NCI-H2227 (cell line): ENCODE results near the gene ROPN1.
"Not testable (repeated sequence)": the region's sequence is repeated elsewhere in the genome, so short reads cannot be mapped to it uniquely, and the experiment has no call there.

Experiments used
- DNase-seq: peaks from one replicate; lab custom pipeline; 2025; ENCODE audit not compliant: unreplicated experiment; lab: John Stamatoyannopoulos, UW

The ROPN1 gene

DNA sequence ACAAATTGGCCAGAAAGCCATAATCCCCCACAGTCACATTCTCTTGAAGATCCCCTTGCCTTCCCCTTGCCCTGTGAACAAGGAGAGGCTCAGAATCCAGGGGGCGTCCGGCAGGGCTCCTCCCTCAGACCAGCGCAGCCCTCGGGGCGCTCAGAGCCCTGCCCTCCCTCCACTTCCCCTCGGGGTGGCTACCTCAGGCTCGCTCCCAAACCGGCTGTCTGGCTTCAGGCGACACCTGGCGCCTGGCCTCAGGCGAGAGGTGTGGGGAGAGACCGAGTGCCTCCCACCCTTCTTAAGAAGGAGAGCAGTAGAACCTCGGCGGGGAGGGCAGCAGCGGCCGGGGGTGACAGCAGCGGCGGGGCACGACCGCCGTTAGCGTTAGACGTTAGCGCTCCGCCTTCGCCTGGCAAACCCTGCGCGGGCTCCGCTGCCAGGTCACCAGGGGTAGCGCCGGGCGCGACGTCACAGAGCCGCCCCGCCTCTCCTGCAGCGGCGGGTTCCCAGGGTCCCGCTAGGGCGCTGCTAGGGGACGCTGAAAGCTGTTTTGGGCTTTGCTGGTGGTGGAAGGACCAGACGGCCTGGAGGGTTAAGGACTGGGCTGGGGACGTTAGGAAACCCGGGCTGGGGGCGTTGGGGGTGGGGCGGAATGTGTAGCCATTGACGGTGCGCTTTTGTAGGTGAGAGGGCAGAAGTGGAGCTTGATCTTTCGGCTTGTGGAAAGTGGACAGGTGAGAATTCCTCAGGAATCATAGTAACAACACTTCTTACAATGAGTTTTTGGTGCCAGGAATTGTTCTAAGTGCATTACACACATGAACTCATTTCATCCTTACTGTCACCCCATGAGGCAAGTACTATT lies at the start of gene ROPN1:
Gene ROPN1 (minus strand): TSS at position 395 of the 859 bp plus-strand sequence. CDS start 11,643 bp downstream, outside the sequence.
- not testable (repeated sequence) for DNase-seq

DNA sequence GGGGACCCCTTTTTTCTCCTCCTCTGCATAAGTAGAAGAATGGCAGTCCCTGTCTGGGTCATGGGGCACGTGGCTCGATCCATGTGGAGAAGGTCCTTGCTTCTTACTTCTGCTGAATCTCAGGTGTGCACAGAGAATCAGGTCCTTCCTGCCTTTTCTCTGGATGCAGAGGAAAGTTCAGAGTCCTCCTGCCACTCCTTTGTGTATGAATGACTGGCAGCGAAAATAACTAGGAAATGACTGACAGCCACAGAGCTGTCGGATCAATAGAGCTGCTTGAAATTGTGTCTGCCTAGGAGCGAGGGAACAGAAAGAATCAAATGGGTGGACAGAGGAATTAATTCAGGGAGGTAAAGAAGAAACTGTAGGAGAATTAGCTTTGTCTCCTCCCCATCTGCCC lies 49.6 kb upstream of the ROPN1 start:
- DNase-seq = no peak

DNA sequence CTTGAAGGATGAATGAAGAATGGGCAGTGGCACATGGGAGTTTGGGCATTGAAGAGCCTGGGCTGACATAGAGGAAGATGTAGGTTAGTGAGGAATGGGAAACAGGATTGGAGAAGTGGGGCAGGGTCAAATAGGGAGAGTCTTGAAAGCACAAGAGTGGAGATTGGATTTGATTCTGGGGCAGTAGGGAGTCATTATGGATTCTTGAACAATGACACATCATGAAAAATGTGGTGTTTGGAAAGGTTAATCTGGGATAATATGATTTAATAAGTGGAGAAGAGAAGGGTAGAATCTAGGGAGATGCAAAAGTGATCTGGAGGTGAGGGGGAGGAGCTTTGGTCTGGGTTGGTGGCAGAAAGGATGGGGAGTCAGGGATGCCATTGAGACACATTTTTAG lies 45.4 kb upstream of the ROPN1 start:
- no peak for DNase-seq

DNA sequence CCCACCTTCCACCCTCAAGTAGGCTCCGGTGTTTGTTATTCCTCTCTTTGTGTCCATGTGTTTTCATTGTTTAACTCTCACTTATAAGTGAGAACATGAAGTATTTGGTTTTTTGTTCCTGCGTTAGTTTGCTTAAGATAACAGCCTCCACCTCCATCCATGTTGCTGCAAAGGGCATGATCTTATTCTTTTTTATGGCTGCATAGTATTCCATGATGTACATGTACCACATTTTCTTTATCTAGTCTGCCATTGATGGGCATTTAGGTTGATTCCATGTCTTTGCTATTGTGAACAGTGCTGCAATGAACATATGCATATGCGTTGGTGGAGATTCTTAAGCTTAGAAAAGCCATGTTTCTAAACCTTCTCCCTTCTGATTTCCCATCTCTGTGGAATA lies 44.3 kb upstream of the ROPN1 start:
- not testable (repeated sequence) for DNase-seq

DNA sequence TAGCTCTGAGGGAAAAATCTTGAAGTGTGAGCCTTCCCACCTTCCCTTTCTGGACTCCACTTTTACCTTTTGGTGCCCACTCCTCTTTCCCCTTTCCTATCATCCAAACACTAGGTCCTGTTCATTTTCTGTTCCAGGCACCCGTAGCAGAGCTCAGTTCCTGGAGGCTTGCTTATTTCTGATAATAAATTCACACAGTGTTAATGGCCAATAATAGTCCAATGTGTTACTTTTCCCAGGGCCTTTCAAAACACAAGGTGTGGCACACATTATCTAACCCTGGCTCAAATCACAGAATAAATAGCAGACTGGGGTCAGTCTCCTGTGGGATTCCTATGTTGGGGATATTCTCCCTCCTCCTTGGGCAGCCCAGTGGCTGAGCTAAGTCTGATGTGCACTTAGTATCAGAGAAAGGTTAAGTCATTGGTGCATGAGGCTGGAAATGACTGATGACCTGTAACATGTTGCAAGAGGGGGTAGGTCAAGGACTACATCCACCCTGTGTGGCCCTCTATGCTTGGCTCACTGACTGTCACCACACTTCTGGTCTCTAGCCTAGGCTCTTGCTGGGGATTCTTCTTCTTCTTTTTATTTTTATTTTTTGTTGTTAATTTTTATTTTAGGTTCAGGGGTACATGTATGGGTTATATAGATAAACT lies 43.7 kb upstream of the ROPN1 start:
- DNase-seq = no peak

DNA sequence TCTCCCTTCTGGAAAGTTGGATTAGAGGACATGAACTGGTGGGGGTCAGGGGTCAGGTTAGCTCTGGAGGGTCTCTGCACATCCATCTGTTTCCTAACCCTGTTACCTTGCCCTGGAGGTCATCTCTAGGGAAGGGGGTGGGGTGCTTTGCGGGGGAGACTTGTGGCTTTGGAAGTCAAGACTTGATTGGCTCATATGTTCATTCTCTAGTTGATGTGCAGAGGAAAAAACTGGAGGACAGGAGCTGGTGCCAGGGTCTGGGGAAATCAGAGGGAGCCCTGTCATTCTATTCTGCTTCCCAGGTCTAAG lies 42.9 kb upstream of the ROPN1 start:
- no peak for DNase-seq

DNA sequence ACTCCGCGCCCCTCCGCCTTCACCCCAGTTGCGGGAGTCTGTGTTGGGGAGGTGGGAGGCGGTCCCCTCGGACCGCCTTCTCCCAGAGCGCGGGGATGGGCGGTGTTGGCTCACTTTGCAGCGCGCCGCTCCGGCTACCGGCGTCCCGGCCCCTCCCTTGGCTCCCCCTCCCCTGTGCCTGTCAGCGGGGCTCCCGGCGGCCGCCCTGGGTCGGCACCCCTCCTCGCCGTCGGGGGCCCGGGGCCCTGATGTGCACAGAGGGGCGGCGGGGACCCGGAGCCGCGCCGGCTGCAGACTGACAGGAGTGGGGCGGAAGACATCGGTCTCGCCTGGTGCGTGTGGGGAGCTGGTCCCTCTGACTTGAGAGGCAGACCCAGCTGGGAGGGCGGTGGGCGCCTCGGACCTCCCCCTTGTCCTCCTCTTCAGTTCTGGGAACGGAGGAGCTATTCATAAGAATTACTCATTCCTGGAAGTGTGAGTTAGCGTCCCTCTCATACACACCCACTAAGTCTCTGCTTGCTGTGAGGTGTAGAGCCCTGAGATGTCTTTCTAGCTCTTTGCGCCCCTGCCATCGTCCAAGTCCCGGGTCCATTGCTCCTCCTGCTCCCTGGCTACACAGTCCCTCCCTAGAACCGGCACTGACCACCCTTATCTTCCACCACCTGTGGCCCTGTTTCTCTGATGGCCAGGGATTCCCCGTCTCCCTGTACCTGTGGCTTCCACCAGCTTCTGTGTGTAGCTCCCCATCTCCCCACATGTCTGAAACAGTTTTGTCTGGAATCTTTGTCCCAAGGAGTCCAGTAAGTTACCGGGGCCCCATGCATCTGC lies 42.3 kb upstream of the ROPN1 start:
- DNase-seq = peak; percentile 36

DNA sequence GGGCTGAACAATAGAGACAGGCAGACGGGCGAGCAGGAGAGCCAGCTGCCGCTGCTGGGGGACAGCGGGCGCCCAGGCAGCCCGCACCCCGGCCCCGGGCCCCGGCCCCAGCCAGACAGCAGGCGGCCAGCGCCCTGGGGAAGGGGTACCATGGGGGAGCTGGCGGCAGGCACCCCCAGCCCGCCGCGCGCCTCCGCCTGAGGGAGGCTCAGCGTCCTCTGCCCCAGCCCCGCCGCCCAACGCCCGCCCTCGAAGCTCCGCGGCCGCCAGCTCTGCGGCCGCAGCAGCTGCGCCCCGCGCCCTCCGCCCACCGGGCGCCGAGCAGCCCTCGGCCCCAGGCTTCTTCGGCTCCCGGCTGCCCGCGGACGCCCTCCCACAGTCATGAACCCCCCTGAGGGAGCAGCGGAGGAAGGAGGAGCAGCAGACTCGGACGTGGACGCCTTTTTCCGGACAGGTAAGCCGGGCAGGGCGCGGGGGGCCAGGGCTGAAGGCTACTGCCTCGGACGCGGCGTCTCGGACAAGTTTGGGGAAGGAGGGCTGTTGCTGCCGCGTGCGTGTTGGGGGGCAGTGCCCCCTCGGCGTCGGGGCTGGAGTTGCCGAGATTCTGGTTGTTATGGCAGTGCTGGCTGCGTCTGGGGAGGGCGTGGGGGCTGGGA lies 41.6 kb upstream of the ROPN1 start, which contains the start of gene KALRN:
Gene KALRN (plus strand): TSS at position 10 of the 656 bp plus-strand sequence.
- peak; percentile 38 for DNase-seq

DNA sequence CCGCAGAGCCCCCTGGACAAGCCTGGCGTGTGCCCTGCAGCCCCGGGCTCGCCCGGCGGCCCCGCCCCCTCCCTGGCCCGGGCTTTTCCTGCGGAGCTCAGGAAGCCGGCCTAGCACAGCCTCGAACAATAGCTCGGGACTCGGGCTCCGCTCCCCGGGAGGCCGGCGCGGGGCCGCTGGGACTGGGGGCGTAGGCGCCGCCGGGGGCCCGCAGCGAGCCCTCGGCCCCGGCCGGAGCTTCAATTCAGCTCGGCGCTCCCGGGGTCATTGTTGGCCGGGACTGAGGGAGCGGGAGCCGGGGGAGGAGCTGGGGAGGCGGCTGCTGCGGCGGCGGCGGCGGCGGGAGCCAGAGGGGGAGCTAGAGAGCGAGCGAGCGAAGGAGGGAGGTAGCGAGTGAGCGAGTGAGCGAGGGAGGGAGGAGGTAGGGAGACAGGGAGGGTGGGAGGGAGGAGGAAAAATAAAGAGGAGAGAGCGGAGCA lies 41.0 kb upstream of the ROPN1 start:
- peak; percentile 80 for DNase-seq

DNA sequence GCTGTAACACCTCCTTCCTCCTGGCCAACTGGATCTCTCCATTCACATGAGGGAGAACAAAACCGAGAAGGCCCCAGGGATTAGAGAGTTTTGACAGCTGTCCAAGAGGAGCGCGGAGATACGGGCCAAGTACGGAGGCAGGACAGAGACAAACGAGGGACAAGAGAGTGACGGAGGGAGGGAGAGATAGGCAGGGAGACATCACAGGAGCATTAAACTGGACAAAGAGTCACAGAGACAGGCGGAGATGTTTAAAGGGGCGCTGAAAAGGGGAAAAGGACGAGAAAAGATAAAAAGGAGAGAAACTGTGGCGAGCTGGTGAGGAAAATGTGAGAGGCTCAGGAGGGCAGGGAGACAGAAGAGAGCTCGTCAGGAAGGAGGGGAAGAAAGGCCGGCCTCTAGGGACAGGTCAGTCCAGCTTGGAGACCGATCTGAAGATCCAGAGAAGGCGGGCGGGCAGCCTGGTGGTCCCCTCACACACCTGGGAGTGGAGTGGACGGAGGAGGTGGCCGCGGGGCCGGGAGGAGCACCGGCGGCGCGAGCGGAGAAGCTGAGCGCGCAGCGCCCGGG lies 40.5 kb upstream of the ROPN1 start:
- DNase-seq = peak; percentile 18

DNA sequence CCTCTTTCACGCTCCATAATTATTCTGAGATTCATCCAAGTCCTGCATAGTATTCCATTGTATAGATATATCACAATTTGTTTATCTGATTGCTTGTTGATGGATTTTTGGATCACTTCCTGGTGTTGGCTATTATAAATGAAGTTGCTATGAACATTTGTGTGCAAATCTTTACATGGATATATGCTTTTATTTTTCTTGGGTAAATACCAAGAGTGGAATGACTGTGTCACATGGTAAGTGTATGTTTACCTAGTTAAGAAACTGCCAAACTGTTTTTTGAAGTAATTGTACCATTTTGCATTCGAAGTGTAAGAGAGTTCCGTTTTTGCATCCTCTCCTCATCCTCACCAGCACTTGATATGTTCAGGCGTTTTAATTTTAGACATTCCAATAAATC lies 34.6 kb upstream of the ROPN1 start:
- DNase-seq = no peak

DNA sequence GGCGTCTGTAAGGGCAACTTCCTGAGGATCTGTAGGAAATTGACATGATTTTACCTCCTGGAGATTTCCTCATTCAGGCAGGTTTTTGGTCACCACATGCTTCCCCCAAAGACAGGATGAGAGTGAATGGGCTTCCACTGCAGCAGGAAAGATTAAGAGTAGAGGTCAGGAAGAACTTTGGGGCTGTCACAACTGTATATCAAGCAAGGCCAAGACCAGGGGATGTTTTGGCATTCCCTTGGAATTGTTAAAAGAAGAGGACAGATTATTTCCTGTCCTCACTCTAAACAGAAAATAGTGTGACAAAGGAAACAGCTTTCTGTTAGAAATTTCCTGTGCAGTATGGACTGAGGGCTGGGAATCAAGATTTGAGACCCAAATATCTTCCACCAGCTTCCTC lies 31.6 kb upstream of the ROPN1 start:
- DNase-seq = not testable (repeated sequence)

DNA sequence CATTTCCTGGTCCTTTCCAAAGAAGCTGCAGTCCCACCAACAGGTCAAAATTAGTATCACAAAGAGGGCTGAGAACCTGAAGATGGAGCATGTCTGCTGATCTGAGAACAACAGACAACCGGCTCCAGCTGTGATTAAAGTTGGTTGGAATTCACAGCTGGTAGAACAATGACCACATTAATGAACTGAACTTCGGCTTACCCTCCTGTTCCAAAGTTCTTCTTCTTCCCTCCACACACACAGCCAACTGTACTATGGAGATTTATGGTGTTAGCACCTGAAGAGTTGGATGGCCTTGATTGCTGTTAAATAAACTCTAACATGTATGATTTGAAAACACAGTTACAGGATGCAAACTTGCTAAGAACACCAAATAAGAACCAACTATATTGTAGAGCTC lies 27.4 kb upstream of the ROPN1 start:
- DNase-seq = no peak

DNA sequence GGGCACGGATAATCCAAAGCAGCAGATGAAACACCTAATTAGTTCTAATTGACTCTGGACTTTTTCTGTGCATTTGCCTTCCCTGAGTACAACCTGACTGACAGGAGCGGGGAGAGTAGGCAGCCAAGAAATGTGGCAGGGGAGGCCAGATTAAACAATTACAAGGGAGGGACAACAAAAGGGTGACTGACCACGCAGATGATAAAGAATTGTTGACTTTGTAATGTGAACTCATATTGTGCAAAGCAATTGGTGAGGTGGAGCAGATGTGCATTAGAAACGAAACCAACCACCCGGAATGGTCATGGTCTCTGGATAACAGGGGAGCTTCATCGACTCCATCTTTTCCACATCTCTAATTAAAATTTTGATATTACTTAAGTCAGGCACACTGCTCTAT lies 25.6 kb upstream of the ROPN1 start:
- not testable (repeated sequence) for DNase-seq

DNA sequence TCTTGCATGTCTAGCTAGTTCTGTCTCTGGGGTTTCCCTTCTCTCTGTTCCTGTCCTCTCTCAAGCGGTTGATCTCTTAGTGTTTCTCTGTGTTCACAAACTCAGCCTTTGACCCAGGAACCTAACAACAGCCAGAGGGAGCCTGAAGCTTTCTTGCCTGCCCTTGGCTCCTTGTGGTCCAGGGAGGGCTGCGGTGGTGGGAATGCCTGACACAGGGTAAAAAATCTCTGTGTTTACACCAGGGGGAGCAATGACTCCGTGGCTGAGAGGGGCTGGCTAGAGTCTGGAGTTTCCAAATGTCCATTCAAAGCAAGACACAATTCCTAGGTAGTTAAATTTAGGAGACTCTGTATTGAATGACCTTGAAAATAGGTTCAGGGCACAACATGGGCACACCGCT lies 24.6 kb upstream of the ROPN1 start:
- peak; percentile 46 for DNase-seq

DNA sequence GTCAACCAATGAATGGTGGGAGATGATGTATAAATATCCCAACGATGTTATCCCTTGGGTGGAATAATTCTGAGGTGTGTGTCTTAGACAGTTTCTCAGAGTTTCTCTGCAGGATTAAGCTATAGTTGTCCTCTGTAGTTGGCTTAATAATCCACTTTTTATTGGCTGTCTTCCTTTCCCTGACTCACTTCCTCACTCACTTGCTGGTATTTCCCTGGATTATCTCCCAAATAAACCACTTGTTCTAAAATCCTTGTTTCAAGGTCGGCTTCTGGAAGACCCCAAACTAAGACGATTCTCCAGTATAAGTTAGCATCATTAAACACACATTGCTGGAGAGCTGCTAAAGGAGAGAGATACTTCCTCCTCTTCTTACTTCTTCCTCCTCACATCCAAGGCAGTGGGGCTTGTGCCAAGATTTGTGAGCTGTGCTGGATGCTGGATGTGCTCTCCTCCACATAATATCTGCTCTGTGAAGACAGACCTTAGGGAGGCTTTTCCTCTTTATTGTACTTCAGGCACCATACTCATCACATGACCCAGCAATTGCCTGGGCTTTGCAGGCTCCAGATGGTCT lies 22.5 kb upstream of the ROPN1 start:
- no peak for DNase-seq

DNA sequence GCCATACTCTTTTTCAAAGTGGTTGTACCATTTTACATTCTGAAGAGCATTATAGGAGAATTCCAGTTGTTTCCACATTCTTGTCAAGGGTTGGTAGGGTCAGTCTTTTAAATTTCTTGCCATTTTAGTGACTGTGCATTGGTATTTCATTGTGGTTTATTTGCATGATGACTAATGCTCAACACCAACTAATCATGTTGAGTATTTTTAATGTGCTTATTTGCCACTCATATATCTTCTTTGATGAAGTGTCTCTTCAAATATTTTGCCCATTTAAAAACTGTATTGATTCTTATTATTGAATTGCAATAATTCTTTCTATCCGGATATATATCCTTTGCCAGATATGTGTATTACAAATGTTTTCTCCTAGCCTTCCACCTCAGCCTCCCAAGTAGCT lies 16.4 kb upstream of the ROPN1 start:
- not testable (repeated sequence) for DNase-seq

DNA sequence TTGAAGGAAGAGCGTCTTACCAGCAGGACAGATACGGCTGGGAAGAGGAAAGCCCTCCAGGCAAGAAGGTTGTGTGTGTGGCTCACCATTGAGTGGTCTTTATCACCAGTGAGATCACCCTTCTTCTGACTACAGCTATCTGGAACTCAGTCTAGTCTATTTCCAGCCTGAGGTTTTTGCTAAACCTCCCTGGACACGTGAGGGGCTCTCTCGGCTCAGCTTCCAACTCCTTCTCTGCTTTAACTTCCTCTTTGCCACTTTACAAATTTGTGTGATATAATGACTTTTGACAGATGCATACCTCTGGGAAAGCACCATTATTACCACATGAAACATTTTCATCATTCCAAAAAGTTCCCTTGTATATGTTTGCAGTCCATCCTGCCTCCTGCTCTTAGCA lies 15.3 kb upstream of the ROPN1 start:
- no peak for DNase-seq

DNA sequence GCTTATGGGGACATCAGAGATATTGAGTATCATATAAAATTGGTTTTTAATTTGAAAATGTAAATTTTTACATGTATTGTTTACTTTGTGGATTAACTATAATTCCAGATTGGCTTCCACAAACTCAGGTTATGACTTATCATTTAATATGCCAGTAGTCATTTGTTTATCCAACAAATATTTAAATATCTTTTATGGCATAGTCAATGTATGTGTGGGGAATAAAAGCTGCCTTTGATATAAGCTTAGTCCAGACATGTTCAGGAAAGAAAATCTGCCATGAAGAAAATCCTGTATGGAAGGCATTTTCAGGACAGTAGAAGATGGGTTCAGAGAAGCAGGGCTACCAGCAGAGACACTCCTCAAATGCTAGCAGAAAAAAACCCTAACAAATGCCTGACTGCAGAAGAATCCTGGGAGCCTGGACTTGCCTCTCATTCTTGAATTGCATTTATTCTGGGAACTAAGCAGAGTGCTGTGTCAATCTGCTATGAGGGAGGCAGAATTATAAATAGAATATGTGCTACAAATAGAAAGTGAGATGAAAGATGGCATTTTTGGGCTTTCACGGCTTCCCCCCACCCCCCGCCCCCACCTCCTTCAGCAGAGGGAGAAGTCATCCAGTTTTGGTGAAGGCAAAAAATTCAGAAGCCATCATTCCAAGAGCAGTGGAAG lies 10.6 kb upstream of the ROPN1 start:
- DNase-seq = not testable (repeated sequence)

DNA sequence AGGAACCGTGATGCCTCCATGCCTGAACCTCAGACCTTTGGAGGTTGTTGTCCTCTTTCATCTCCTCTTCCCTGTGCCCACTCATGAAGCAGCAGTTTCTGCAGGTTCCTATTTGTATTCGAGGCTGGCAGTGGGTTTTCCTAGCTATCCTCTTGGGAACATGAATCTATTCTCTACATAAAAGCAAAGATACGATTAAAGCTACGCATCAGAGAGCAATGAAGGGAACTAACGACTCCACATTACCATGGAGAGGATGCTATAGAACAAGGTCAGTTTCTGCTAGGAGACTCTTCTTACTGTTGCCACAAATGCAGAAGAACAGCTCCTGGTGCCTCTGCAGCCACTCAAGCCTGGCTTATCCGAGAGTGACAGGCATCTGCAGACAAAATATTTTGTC lies 9.4 kb upstream of the ROPN1 start:
- DNase-seq = not testable (repeated sequence)
